Measurements from ENCODE around the gene PRSS58. TPM values are rescaled to one million over a fixed set of nuclear protein-coding genes. Genes with fewer than 3 reads are reported as not detected.

PRSS58 gene, protein sequence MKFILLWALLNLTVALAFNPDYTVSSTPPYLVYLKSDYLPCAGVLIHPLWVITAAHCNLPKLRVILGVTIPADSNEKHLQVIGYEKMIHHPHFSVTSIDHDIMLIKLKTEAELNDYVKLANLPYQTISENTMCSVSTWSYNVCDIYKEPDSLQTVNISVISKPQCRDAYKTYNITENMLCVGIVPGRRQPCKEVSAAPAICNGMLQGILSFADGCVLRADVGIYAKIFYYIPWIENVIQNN
- total RNA-seq: not detected

DNA sequence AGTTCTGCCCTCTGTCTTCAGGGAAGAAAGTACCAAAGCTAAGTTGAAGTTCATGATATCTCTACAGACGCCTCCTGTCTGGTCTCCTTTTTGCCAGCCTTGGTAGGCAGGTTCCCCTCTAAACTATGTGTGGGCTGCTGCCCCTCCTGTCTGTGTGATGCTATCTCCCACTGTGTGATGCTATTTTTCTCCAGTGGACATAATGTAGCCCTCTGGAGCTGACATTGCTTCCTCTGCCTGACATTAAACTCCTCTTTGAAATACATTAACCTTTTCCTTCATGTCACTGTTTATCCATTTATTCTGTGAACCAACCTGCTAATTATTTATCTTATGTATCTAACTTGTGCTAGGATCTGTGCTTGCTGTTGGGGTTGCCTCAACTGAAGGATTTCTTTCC, at the start of gene PRSS58:
PRSS58 (minus strand) TSS at position 101 of the 400 bp plus-strand sequence. CDS start 351 bp downstream, outside the sequence.
- TF ChIP-seq, protein P1, sequence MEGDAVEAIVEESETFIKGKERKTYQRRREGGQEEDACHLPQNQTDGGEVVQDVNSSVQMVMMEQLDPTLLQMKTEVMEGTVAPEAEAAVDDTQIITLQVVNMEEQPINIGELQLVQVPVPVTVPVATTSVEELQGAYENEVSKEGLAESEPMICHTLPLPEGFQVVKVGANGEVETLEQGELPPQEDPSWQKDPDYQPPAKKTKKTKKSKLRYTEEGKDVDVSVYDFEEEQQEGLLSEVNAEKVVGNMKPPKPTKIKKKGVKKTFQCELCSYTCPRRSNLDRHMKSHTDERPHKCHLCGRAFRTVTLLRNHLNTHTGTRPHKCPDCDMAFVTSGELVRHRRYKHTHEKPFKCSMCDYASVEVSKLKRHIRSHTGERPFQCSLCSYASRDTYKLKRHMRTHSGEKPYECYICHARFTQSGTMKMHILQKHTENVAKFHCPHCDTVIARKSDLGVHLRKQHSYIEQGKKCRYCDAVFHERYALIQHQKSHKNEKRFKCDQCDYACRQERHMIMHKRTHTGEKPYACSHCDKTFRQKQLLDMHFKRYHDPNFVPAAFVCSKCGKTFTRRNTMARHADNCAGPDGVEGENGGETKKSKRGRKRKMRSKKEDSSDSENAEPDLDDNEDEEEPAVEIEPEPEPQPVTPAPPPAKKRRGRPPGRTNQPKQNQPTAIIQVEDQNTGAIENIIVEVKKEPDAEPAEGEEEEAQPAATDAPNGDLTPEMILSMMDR (IDR thresholded peaks at IDR 0.05): no peak
- no peak for TF ChIP-seq POLR2A (IDR thresholded peaks at IDR 0.05)
- intact Hi-C loops (cut with DNase I; ENCODE audit: low total_unique reads): no loop called here
- 79 to 80% methylated on average over 1 of the region's 1 CpG for WGBS, 2 donors
- no peak within 1 kb of the TSS for H3K4me3 ChIP-seq (ENCODE audit: low read depth, poor library complexity, severe bottlenecking)
- DNase-seq (ENCODE audit: low spot score in 2 of 2): no peak

DNA sequence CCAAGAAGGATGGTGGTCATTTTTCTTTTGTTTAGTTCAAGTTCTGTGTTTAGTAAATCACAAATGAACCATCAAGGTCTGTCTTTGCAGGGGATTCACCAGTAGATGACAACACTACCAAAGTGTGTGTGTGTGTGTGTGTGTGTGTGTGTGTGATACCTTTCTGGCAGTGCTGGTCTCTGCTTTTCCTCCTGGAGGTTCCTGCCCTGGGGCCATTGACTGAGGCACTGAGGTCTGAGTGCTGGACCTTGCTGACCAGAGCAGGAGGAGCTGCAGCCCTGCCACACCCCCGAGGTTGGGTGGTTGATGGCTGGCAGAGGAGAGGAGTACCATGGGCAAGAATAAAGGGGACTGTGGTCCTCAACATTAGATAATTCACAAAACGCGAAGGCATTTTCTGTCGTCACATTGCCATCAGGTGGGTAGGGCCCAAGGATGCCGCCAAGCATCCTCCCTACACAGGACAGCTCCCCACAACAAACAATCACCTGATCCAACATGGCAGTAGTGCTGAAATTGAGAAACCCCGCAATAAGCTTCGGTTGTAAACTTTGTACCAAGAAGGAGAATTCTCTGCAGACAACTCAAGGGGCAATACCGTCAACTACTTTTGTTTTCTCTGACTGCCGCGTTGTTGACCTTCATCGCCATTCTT, 49.5 kb upstream of the PRSS58 start:
- DNase-seq (ENCODE audit: low spot score in 2 of 2): no peak
- intact Hi-C loops (cut with DNase I; ENCODE audit: low total_unique reads): no loop called here
- no peak overlapping the region for H3K4me3 ChIP-seq (ENCODE audit: low read depth, poor library complexity, severe bottlenecking)
- TF ChIP-seq, protein P1 (IDR thresholded peaks at IDR 0.05): no peak
- WGBS, 2 donors: 72 to 84% methylated on average over 11 of the region's 11 CpGs

DNA sequence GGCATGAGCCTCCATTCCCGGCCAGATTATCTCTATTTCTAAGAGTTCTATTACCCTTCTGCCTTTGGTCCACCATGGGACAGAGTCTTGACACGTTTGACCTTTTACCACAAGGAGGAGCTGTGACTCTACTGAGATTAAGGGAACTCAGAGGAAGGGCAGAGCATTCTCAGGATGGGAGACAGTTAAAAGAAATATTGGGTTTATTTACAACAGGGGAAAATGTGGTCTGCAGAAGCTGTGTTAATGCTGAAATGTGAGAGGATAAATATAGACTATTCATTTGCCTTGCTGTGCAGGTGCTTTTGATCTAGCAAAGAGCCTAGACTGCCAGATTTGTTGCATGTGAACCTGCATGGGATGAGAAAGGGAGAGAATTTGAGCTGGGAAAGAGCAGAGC, 45.8 kb upstream of the PRSS58 start:
- WGBS, 2 donors: 13 to 25% methylated on average over 2 of the region's 2 CpGs
- no peak overlapping the region for H3K4me3 ChIP-seq (ENCODE audit: low read depth, poor library complexity, severe bottlenecking)
- no peak for DNase-seq (ENCODE audit: low spot score in 2 of 2)
- TF ChIP-seq, protein P1 (IDR thresholded peaks at IDR 0.05): no peak
- TF ChIP-seq POLR2A (IDR thresholded peaks at IDR 0.05): no peak
- intact Hi-C loops (cut with DNase I; ENCODE audit: low total_unique reads): no loop called here

DNA sequence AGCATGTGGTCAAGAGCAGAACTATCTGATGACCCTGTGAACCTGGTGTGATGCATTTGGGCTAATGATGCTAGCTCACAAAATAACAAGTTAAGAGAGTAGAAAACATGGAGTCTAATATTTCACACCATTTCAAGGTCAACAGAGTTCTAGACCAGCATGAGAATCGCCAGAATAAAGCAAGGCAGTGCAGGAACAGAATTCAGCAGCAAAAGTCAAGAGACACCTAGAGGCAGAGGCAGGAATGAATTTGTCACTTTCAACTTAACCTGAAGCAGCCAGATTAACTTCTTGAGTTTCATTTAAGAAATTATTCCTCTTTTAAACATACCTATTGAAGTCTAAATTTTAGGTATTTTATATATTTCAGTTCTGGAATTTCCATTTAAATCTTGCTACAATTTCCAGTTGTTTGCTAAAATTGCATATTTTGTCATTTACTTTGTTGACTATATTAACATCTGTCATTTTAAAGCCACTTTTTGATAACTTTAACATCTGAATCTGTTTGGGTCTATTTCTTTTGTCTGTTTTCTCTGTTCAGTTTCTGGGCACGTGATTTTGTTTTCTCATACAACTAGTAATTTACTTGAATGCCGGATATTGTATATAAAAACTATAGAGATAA, 44.2 kb upstream of the PRSS58 start:
- intact Hi-C loops (cut with DNase I; ENCODE audit: low total_unique reads): no loop called here
- no peak for TF ChIP-seq POLR2A (IDR thresholded peaks at IDR 0.05)
- TF ChIP-seq, protein P1 (IDR thresholded peaks at IDR 0.05): no peak
- H3K4me3 ChIP-seq (ENCODE audit: low read depth, poor library complexity, severe bottlenecking): no peak overlapping the region
- 52 to 60% methylated on average over 3 of the region's 3 CpGs for WGBS, 2 donors
- DNase-seq (ENCODE audit: low spot score in 2 of 2): no peak

DNA sequence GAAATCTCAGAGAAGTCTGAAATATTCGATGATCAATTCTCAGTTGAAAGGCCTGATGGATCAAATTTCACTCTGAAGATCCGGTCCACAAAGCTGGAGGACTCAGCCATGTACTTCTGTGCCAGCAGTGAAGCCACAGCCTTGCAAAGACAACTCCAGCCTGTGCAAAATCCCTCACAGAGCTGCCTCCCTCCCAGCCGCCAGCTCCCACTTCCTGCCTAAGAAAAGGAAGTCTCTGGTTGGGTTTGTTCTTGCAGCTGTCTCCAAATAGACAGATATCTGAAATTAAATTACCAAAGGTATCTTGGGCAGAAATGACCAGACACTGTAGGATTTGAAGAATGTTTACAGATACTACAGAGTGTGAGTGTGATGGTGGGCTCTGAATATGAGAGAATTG, 43.4 kb upstream of the PRSS58 start:
- no peak for DNase-seq (ENCODE audit: low spot score in 2 of 2)
- H3K4me3 ChIP-seq (ENCODE audit: low read depth, poor library complexity, severe bottlenecking): no peak overlapping the region
- intact Hi-C loops (cut with DNase I; ENCODE audit: low total_unique reads): no loop called here
- no peak for TF ChIP-seq POLR2A (IDR thresholded peaks at IDR 0.05)
- TF ChIP-seq, protein P1 (IDR thresholded peaks at IDR 0.05): no peak
- 44 to 47% methylated on average over 3 of the region's 3 CpGs for WGBS, 2 donors
